Sciatic nerve (tissue), 1 donor: Measurements from ENCODE around the gene SNX14. TPM values are rescaled to one million over a fixed set of nuclear protein-coding genes. Genes with fewer than 3 reads are reported as not detected.

Experiments
- total RNA-seq: library from RNA; stranded (reverse); fragmentation: NEBNext Ultra II Directional; extraction: Animal tissue kit (Norgen Biotek cat#: 25700); gene quantifications from one replicate; pipeline ENCODE4 v1.2.1, GENCODE V29; 2021
- donor health status: DM: no; HTN: no; CAD: no.

SNX14 gene
- total RNA-seq, 1 donor from 2014 or later, result 92.9 TPM

Other genes starting within 250 kb of the SNX14 start
- 52.7 TPM for gene NT5E, start 143.8 kb downstream of the SNX14 start, total RNA-seq
- 96.3 TPM for gene SYNCRIP, start 49.0 kb upstream of the SNX14 start, total RNA-seq